Activated CD8-positive, alpha-beta memory T cell treated with anti-CD3 and anti-CD28 coated beads, Interleukin-2, amount 50 U/mL, for 48 hours (primary cell): Measurements from ENCODE around the gene HNRNPF.
"Not testable (repeated sequence)": the region's sequence is repeated elsewhere in the genome, so short reads cannot be mapped to it uniquely, and the experiment has no call there.

ENCODE experiments used
- DNase-seq: peaks from one replicate; pipeline ENCODE4 v3.0.0-alpha.2; 2020

The HNRNPF gene

GRCh38 chr10:43396061-43396927 is 12.7 kb downstream of the HNRNPF start:
- DNase-seq, result peak; percentile 91

- DNase-seq, result peak; percentile 79
Observed at GRCh38 chr10:43395571-43396060, 13.4 kb downstream of the HNRNPF start.

DNA sequence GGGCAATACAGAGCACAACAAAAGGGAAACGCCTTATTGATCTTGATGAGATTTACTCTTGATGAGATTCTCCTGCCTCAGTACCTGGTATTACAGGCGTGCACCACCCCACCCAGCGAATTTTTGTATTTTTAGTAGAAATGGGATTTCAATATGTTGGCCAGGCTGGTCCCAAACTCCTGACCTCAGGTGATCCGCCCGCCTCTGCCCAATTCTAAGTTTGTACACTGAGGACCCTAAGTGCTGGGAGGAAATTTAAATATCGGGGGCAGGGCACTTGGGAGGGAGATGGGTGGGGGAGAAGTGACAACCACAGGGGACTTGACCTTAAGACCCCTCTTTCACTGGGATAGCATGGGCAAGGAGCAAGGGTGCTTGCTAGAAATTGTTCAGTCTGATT is 14.1 kb downstream of the HNRNPF start:
- no peak for DNase-seq

DNA sequence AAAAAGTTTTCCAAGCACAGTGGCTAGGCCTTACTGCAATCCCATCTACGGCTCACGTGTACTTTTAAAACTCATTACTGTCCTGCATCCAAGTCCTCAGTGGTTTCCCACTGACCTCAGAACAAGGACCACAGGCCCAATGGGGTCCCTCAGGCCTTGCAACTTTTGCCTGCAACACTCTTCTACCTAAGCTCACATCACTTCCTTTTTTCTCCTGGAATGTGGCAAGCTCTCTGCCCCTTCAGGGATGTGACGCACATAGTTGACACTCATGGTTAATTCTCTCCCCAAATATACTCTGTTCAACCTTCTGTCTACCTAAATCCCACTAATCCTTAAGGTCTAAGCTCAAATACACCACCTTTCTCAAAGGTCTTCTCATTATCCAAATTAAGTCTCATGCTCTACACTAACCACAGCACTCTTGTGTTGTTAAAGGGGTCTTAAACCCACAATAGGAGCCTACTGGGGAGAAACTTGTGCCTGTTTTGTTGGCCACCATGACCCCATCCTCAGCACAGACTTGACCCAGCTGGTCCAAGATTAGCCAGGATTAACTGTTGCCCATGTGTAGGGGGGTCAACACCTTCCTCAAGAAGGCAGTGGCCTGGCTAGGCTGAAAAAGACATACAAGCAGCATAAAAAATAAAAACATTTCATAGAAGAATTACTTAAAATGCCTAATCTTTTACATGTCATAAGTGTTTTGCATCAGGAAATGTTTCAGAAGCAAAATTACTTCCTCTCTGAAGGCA is 15.2 kb downstream of the HNRNPF start:
- no peak for DNase-seq

- DNase-seq, result not testable (repeated sequence)
Observed at GRCh38 chr10:43393186-43393585, 15.8 kb downstream of the HNRNPF start.

- DNase-seq, result no peak
Observed at GRCh38 chr10:43392748-43393147, 16.2 kb downstream of the HNRNPF start.

DNA sequence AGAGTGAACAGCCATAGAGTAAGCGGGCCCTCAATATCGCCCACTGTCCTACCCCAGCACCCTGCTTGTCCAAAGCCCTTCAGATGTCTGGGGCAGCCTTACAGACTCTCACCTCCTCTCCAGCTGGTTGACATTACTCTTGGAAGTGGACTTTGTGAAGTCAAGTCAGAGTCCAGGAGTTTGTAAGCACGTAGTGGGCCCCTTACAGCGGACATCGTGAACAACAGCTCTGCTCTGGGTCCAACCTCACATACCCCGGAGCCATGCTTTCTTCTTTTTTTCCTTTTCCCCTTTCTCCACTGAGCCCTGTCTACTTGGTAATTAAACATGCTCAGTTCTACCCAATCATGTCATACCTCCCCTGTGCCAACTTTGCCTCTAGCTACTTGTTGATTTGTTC is 17.5 kb downstream of the HNRNPF start:
- DNase-seq, result no peak

DNA sequence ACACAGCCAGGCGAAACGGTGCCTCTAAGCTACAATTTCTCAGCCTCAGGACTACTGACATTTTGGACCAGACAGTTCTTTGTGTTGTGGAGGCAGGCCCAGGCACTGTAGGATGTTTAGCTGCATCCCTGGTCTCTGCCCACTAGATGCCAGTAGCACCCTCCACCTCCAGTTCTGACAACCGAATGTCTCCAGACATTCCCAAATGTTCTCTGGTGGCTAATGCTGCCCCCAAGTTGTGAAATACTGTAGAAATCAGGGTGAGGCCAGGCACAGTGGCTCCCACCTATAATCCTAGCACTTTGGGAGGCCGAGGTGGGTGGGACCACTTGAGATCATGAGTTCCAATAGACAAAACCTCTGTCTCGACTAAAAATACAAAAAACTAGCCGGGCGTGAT is 18.2 kb downstream of the HNRNPF start:
- DNase-seq, result no peak

DNA sequence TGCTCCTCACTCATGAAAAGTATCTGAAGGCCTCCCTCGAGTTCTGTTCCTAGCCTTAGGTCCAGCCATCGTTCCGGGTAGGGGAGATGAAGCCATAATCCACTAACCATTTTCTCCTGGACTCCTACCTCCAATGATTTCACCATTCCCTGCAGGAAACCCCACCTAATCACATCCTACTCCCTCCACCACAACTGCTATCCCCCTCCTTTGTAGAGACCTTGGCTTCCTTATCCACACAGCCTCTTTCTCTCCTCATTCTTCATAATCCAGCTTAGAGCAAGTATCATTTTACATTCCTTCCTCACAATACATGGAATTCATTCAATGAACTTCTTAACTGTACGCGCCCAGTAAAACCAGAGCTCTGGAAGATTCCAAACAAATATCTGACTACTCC is 18.7 kb downstream of the HNRNPF start:
- DNase-seq, result no peak

DNA sequence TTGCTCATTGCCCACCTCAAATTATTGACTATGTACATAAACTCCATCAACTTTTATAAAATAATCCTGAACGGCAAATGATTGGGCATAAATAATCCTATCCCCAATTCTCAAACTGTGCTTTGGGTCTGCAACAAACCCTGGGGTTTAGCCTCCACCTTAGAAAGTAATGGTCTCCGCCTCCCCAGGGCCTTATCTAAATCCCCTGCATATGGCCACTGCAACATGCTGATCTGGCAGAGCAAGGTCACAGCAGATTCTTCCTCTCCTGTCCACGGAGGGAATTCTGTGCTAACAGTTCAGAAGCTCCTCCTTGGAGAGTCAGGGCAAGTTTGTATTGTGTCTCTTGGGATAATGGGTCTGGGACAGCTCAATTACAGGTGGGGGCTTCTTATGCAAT is 19.1 kb downstream of the HNRNPF start:
- no peak for DNase-seq

GRCh38 chr10:43387678-43388032 is 21.3 kb downstream of the HNRNPF start:
- no peak for DNase-seq

- no peak for DNase-seq
Observed at GRCh38 chr10:43386981-43387677, 21.9 kb downstream of the HNRNPF start.

- DNase-seq, result no peak
Observed at GRCh38 chr10:43386549-43386948, 22.4 kb downstream of the HNRNPF start.

DNA sequence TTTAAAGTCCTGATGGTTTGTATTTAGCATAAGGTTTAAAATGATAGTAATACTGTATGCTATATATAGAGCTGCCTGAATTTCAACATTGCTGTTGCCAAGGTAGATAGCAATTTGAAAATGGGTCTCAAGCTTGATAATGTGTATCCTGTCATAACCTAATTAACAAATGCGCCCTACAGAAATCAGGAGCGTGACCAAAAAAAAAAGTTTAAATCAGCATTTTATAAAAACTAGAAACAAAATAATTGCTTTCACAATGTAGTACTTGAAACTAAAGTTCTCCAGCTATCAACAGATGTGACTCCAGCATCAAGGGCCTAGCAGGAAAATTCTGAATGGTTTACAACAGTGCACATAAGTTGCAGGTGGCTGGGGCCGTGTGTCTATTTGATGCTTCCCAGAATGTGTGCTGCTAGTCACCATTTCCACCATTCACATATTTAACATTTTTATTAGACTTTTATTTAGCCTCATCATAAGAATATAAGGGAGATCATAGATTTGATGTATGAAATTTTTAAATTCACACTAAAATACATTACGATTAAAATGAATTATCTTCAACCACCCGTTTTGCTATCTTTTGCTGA is 23.5 kb downstream of the HNRNPF start:
- DNase-seq, result no peak

DNA sequence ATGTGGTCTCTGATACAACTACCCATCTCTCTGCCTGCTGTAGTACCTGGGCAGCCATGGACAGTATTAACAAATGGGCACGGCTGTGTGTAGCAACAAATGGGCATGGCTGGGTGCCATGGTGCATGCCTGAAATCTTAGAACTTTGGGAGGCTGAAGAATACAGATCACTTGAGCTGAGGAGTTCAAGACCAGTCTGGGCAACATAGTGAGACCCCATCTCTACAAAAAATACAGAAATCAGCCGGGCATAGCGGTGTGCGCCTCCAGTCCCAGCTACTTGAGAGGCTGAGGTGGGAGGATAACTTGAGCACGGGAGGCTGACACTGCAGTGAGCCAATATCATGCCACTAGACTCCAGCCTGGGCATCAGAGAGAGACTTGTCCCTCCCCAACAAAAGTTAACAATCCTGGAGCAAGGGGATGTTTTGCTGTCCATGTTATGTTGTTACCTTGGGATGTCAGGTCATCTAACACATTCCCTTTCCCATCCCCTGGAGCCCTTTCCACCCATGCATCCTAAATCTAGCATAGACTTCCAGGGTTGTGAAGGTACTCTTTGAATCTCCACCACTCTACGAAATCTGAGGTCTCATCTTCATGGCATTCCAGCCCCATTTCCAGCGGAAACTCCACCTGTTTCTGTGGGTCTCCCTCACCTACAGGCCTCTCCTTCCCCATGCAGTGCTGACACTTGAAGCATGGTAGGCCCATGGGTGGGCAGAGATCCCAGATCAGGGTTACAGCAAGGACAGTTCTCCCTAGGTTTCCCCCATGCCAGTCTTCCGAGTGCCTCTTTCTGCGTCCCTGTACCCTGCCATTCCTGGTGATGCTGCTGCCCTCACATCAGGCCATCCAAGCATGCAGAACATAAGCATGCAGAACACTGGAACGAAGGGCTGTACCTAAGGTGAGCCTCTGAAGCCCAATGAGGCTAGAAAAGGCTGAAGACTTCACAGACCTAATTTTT is 24.4 kb downstream of the HNRNPF start:
- peak; percentile 71 for DNase-seq

DNA sequence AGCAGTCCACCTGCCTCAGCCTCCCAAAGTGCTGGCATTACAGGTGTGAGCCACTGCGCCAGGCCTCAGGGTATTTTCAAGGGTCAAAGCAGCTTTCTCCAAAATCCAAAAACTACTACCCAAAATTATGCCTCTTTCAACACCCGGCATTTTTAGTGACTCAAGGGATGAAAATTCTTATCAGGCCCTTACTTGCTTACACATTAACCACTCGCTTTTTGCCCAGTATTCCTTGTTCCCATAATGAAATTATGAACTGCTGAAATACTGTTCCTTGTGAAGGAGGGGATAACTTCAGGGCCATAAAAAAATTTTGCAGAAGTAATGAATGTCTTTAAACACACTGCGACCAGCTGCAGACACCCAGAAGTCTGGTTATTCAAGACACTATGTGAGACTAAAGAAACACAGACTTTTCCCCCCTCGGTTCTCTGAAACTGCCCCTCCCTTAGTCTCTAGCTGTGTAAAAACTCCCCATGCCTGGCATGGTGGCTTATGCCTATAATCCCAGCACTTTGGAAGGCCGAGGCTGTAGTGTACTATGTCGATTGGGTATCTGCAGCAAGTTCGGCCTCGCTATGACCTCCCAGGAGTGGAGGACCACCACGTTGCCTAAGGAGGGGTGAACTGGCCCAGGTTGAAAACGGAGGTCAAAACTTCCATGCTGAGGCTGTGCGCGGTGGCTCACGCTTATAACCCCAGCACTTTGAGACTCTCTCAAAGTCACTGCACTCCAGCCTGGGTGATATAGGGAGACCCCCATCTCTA is 25.6 kb downstream of the HNRNPF start:
- DNase-seq, result no peak

- DNase-seq, result no peak
Observed at GRCh38 chr10:43380610-43381222, 28.3 kb downstream of the HNRNPF start.

GRCh38 chr10:43377424-43377883 is 31.5 kb downstream of the HNRNPF start:
- DNase-seq, result no peak

- DNase-seq, result no peak
Observed at GRCh38 chr10:43376828-43377423, 32.1 kb downstream of the HNRNPF start.

DNA sequence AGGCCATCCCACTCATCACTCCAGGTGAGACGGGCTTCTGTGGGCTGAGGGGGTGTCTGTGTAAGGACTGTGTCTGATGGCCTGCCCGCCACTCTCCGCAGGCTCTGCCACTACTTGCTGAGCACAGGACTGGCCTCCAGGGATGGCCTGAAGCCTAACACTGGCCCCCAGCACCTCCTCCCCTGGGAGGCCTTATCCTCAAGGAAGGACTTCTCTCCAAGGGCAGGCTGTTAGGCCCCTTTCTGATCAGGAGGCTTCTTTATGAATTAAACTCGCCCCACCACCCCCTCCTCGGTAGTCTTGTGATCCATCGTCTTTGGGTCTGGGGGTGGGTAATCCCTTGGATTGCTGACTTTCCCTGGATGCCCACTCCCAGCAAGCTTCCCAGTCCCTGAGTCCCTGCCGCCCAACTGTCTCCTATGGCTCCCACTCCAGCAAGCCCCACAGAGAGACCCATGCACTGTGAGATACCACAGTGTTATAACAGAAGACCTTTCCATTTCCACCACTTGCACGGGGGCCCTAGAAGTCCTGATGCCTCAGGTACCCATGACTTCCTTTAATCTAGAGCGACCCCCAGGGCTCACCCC is 32.8 kb downstream of the HNRNPF start:
- DNase-seq, result no peak
